ENCODE results near the gene HLCS.

HLCS gene

DNA sequence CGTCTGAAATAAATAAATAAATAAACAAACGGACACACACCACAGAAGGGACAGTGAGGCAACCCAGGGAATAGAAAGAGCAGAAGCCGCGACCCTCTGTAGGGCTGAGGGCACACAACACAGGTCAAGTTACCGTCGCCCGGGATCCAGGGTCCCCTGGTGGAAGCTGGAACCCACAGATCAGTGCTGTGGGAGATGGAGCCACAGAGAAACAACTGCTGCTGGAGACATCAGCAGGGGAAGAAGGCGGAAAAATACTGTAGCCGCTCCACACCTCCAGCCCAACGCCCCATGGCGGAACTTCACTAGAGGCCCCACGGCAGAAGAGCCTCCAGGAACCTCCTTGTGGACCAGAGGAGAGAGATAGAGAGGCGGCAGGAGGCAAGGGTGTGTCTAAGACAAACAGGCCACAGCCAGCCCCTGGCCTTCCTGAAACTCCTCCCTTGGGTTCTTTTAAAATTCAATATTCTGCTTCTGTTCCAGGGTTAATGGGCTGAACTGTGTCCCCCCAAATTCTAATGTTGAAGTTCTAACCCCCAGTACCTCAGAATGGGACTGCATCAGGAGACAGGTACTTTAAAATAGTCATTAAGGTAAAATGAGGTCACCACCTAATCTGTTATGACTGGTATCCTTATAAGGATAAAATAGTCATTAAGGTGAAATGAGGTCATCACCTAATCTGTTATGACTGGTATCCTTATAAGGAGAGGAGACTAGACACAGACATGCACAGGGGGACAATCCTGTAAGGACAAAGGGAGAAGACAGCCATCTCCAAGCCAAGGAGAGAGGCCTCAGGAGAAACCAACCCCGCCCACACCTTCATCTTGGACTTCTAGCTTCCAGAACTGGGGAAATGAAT, 7.7 kb upstream of the HLCS start (continued):
- no peak; the same call in 1 of the 2 replicates for TF ChIP-seq KLF16 (tag by site-specific recombination; IDR thresholded peaks at IDR 0.05)
- no peak for TF ChIP-seq IKZF3 (tag by site-specific recombination; IDR thresholded peaks at IDR 0.05)
- TF ChIP-seq ZNF626 (tag by site-specific recombination; IDR thresholded peaks at IDR 0.05) = no peak
- TF ChIP-seq ATF2 (tag by site-specific recombination; IDR thresholded peaks at IDR 0.05; ENCODE audit: low read depth) = peak; percentile 98
- TF ChIP-seq ZNF558 (tag by site-specific recombination; IDR thresholded peaks at IDR 0.05) = 0 out of 2 replicates have a peak, but pooled peaks have one; percentile 30
- TF ChIP-seq ZNF24 (tag by site-specific recombination; IDR thresholded peaks at IDR 0.05) = 0 out of 2 replicates have a peak, but pooled peaks have one; percentile 46
- no peak for TF ChIP-seq ZSCAN5A (tag by site-specific recombination; IDR thresholded peaks at IDR 0.05)
- TF ChIP-seq ZNF133 (tag by site-specific recombination; IDR thresholded peaks at IDR 0.05) = no peak
- TF ChIP-seq GLIS1 (tag by site-specific recombination; IDR thresholded peaks at IDR 0.05) = peak; percentile 33; the same call in 1 of the 2 replicates
- TF ChIP-seq, protein P1, sequence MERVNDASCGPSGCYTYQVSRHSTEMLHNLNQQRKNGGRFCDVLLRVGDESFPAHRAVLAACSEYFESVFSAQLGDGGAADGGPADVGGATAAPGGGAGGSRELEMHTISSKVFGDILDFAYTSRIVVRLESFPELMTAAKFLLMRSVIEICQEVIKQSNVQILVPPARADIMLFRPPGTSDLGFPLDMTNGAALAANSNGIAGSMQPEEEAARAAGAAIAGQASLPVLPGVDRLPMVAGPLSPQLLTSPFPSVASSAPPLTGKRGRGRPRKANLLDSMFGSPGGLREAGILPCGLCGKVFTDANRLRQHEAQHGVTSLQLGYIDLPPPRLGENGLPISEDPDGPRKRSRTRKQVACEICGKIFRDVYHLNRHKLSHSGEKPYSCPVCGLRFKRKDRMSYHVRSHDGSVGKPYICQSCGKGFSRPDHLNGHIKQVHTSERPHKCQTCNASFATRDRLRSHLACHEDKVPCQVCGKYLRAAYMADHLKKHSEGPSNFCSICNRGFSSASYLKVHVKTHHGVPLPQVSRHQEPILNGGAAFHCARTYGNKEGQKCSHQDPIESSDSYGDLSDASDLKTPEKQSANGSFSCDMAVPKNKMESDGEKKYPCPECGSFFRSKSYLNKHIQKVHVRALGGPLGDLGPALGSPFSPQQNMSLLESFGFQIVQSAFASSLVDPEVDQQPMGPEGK (tag by site-specific recombination; IDR thresholded peaks at IDR 0.05) = peak; percentile 43
- no peak for TF ChIP-seq GLI2 (tag by site-specific recombination; IDR thresholded peaks at IDR 0.05; ENCODE audit: borderline replicate concordance, low read depth)
- TF ChIP-seq ZNF138 (tag by site-specific recombination; IDR thresholded peaks at IDR 0.05; ENCODE audit: borderline replicate concordance) = no peak
- no peak for TF ChIP-seq ZNF223 (tag by site-specific recombination; IDR thresholded peaks at IDR 0.05)
- TF ChIP-seq ZNF600 (tag by site-specific recombination; IDR thresholded peaks at IDR 0.05) = no peak
- peak; percentile 53 for TF ChIP-seq ZNF10 (tag by site-specific recombination; IDR thresholded peaks at IDR 0.05)
- TF ChIP-seq ZNF521 (tag by site-specific recombination; IDR thresholded peaks at IDR 0.05) = no peak
- no peak for TF ChIP-seq ZNF302 (tag by site-specific recombination; IDR thresholded peaks at IDR 0.05; ENCODE audit: low read depth)
- TF ChIP-seq ZNF416 (tag by site-specific recombination; IDR thresholded peaks at IDR 0.05) = no peak
- no peak for TF ChIP-seq ZNF239 (tag by site-specific recombination; IDR thresholded peaks at IDR 0.05)
- TF ChIP-seq OVOL3 (tag by site-specific recombination; IDR thresholded peaks at IDR 0.05) = no peak
- TF ChIP-seq GLI4 (tag by site-specific recombination; IDR thresholded peaks at IDR 0.05) = no peak
- no peak for TF ChIP-seq ZNF473 (tag by site-specific recombination; IDR thresholded peaks at IDR 0.05)
- no peak for TF ChIP-seq ZBTB48 (tag by site-specific recombination; IDR thresholded peaks at IDR 0.05)
- TF ChIP-seq, protein P2, sequence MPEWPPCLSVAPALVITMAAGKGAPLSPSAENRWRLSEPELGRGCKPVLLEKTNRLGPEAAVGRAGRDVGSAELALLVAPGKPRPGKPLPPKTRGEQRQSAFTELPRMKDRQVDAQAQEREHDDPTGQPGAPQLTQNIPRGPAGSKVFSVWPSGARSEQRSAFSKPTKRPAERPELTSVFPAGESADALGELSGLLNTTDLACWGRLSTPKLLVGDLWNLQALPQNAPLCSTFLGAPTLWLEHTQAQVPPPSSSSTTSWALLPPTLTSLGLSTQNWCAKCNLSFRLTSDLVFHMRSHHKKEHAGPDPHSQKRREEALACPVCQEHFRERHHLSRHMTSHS (tag by site-specific recombination; IDR thresholded peaks at IDR 0.05) = no peak
- peak; percentile 14; the same call in 1 of the 2 replicates for TF ChIP-seq WT1 (tag by site-specific recombination; IDR thresholded peaks at IDR 0.05)
- no peak for TF ChIP-seq ZNF654 (tag by site-specific recombination; IDR thresholded peaks at IDR 0.05; ENCODE audit: low read depth)
- no peak for TF ChIP-seq ZNF677 (tag by site-specific recombination; IDR thresholded peaks at IDR 0.05)
- TF ChIP-seq ZNF211 (tag by site-specific recombination; IDR thresholded peaks at IDR 0.05; ENCODE audit: low read depth) = no peak
- TF ChIP-seq ZNF174 (tag by site-specific recombination; IDR thresholded peaks at IDR 0.05) = no peak
- TF ChIP-seq ZNF292 (tag by site-specific recombination; IDR thresholded peaks at IDR 0.05; ENCODE audit: borderline replicate concordance, low read depth) = no peak
- no peak for TF ChIP-seq ZNF274 (IDR thresholded peaks at IDR 0.05; ENCODE audit: low read length)
- no peak for TF ChIP-seq ZNF274 (tag by site-specific recombination; IDR thresholded peaks at IDR 0.05; ENCODE audit: borderline replicate concordance)
- no peak for TF ChIP-seq ZFP3 (tag by site-specific recombination; IDR thresholded peaks at IDR 0.05; ENCODE audit: low read depth)
- TF ChIP-seq ZNF621 (tag by site-specific recombination; IDR thresholded peaks at IDR 0.05) = no peak
- TF ChIP-seq ZNF768 (tag by site-specific recombination; IDR thresholded peaks at IDR 0.05) = no peak
